ENCODE measurements around the gene SHTN1.

SHTN1 gene

GRCh38 chr10:116833986-116834985, 170.7 kb downstream of the SHTN1 start:
- DNase-seq (ENCODE audit: low read depth): no peak

- DNase-seq (ENCODE audit: low read depth): no peak
These were observed 173.2 kb downstream of the SHTN1 start for GRCh38 chr10:116831790-116832189.

Measured in stimulated activated CD4-positive, alpha-beta T cell treated with anti-CD3 and anti-CD28 coated beads, Interleukin-2, amount 100 ng/mL, for 4 hours (primary cell).